NCI-H510A (cell line): ENCODE results near the gene WASL.

Experiments
- DNase-seq: peaks from one replicate; lab custom pipeline; 2025; lab: John Stamatoyannopoulos, UW

The WASL gene

DNA sequence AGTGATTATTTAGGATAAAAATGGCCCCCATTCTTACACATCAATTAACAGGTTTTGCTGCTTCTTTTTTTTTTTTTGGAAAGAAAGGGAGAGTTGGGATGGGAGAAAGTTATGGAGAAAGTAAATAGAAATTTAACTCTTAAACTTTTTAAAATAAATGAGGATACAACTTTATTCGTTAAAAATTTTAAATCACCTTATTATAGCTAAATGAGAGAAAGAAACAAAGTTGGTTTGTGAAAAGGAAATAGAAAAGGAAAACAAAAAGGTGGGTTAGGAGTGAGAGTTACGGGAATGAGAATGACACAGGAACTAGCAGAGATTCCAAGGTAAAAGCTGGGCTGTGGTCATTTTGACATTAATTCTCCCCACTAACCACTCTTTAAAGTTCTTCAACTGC is 58.3 kb downstream of the WASL start:
- DNase-seq, result no peak

DNA sequence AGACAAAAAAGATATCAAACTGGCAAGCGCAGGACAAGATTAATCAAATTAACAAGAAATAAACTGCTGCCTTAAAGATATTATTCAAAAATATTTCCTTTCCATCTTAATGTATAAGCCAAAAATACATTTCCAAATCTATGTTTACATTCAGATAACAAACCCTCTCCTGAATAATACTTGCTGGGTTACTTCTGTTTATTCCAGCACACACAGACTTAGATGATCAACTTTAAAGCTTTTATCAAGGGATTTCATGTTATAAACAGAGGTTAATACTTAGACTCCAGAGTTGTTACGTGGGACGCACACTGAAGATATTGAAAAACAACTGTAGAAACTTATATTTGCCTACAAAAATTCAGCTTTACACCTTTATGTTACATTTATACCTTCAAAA is 59.6 kb downstream of the WASL start:
- no peak for DNase-seq

DNA sequence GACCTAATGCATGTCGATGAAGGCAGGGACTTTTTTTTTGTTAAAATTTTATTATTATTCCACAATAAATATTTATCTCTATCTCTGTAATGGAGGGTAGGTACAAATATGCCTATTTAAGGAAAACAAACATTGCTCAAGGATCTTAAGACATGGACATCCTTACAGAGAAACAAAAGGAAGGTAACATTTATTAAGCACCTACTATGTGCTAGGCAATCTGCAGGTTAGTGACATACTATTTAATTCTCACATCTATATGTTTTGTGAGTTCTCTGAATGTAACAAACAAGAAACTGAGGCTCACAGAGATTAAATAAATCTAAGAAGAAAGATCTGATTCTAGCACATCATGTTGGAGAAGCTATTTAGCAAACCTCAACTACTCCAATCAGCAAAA is 61.1 kb downstream of the WASL start:
- DNase-seq, result no peak

DNA sequence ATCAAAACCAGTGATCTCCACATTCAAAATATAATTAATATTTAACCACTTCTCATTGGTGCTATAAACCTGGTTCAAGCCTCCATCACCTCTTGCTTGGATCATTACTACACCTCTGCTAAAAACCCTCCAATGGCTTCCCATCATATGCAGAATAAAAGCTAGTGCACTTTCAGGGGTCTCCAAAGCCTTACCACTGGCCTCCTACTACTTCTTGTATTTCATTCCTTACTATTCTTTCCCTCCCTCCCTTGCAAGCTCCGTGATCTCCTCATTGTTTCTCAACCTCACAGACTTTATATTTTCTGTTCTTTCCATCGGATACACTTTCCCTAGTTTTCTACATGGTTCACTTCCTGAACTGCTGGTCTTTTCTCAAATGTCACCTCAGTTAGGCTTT is 61.6 kb downstream of the WASL start:
- no peak for DNase-seq

DNA sequence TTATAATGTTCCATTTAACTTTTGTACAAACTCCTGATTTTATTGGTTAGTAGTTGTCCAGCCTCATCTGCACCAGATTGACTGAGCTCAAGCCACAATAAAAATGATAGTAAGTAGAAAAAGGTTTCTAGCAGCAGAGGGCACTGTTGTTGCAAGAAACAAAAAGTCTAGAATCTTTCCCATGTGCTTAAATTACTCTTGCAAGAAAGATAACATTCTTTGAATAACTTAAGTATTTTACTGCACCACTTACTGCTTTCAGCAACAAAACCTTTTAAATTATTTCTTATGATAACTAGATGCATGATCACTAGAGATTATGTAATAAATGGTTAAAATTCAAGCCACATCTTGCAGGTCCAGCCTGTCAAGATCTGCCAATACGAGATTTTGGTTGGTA is 66.1 kb downstream of the WASL start:
- no peak for DNase-seq

DNA sequence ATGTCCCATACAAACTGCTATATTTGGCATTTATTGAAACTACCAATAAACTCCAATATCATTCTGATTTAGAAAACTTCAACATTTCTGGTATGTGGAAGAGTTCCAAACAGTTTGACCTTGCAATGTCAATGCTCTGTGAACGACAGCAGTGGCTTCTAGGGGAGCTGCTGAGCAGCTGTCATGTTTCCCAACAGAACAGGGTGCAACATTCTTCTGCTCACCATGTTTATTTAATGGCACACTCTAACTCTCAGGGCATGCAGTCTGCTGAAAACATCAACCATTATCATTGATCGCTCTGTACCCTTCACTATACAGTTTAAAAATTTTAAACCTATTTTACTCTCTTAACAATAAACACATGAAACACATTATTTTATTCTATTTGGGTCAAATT is 67.2 kb downstream of the WASL start:
- DNase-seq, result no peak

DNA sequence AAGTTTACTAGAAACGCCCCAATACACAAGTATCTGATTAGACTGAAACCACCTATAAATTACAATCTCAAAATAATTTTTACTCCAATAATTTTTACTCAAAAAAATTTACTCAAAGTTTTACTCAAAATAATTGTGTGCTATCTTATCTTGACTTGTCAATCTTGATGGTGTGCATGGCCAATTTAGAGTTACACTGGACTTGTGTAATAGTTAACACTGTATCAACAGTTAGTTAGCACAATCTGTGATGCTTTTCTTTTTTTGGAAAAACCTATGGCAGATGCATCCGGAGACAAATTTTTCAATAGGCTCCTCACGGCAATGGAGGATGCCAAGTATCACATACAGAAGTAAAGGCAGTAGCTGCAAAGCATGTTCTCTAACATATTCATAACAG is 68.2 kb downstream of the WASL start:
- DNase-seq, result no peak

DNA sequence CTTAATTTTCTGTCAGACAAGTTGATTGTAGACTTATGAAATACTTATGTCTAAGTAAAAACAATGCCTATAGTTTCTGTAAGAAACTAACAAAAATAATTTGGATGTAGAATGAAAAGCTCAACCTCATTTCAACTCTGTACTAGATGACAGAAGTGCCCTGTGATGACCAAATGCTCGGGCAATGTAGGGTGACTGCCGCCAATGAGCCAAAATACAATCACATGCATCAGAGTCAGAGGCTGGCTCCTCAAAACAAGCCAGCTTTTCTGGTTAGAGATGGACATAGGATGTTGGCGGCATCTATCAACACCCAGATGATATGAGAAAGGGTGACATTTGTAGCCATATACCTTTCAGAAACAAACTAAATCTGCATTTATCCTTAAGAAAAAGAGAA is 69.2 kb downstream of the WASL start:
- no peak for DNase-seq

DNA sequence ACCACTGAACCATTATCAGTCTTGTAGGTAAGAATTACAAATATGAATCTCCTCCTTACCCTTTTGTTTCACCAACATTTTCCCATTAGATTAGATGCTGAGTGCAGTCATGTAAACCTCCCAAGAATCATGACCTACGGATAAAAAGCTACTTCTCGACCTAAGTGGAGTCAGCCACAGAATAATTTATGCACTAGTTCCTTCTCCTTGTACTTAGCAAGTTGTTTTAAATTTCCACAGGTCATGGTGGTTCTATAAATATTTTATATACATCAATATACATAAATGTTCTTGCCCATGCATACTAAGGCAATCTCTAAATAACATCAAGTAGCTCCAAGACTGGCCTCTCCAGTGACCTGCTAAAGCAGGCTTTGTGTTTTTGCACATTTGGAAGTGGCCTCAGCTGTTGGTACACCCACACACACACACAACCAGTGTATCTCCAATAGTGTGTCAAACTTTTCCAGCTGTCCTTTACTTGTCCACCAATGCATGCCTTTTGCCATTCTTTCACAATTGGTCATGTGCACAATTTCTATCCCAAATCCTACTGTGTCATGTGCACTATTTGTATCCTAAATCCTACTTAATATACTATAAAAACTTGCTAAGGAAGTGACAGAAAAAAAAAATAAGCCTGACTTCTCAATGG is 71.6 kb downstream of the WASL start:
- DNase-seq, result no peak

DNA sequence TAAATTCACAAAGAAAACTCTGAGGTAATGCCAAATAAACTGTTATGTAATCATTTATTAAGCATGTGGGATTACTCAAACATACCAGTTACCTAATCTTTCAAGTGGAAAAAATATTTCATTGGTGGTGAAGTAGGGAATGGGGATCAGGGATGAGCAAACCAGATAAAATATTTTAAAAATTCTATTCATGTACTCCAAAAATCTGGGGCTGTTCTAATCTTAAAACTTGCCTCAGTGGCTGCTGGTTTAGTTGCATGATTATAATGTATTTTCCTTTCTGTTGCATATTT is 73.7 kb downstream of the WASL start:
- DNase-seq, result no peak

DNA sequence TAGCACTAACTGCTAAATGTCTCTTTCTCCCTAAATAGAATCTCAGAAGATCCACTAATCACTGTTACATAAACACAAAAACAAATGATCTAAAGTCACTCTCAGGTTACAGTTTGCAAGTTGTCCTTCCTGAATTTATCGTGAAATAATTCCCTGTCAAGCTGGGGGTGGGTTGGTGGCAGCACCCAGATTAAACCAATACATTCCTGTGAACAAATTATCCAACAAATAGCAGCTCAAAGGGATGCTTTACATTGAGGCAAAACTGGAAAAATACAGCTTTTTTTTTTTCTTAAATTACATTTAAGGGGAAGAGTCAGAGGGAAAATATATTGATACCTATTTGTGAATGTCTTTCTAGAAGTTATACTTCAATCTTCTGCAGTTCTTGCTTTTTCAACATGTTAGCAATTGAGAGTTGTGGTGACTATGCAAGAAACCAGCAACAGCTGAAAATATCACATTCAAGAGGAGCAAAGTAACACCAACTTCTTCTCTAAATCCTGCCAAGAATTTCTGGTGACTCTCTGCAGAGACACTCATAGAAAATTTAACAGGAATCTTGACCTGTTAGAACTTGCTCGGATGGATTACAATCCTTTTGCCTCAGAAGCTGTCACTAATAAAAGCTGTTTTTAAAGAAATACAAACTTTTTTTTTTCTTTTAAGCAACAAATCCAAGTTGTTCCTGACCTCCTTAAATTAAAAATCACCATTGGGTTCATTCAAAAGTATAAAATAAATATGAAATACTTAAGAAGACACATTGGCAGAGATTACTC is 74.2 kb downstream of the WASL start:
- no peak for DNase-seq

DNA sequence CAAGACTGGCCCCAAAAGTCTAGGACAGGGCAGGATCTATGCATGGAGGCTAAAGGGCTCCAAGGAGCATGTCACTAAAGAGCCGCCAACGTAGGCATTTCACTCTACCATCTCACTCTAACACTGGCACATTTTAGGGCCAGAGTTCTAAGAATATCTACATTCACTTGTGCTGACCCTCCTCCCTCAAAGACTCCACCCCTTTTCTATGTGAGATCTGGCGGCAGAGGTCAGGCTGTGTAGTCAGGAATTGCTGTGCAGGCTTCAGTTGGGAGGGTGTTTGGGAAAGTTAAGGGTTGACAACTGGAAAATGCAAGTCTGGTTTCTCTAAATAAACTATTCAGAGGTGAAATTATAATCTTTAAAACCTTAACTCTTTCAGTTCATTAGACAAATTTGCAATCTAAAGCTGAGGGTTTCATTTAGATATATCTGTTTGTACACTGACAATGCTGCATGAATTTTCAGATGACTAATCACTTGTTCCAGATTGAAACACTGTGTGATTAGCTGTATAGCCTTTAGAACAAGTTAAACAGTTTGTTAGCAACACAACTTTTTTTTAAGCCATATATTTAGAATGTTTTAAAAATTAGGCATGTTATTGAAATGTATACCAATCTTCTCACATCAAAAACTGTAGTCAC is 74.9 kb downstream of the WASL start:
- DNase-seq, result no peak

DNA sequence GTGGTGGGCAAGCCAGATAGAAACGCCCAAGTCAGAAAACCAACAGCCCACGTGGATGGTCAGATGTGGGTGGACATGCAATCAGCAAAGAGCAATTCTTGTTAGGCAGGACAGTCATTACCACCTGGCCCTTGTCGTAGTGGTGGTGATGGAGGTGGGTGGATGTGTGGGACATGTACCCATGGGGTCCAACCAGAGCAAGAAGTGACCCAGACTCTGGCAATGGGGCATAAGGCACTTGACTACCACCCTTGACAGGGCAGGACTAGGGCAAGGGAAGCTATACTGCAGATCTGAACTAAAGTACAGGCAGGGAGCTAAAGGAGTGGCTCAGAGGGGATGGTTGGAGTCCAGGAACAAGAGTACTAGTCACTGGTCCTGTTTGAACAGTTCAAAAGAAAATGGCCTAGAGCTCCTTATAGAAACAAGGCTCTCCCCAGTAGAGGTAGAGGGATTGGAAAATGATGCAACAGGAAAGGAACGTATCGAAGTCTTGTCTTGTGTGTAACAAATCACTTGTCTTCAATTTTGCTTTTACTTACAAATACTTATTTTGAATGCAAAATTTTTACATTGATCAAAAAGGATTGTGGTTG is 75.6 kb downstream of the WASL start:
- no peak for DNase-seq

DNA sequence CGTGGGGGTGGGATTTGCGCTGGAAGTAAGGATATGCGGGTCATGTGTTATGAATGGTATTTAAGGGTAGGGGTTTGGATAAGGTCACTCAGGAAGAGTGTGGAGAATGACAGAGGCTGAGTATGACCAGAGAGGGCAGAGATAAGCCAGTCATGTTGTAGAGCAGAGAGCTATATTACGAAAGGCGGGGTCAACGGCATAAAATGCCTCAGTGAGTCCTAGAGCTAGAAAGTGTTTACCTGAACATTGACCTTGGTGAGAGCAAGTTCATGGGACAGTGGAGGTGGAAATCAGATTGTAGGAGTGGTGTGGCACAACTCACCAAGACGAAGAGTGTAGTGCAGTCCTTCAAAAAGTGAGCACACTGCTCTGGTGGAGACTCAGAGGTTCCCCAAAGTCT is 79.3 kb downstream of the WASL start:
- no peak for DNase-seq

DNA sequence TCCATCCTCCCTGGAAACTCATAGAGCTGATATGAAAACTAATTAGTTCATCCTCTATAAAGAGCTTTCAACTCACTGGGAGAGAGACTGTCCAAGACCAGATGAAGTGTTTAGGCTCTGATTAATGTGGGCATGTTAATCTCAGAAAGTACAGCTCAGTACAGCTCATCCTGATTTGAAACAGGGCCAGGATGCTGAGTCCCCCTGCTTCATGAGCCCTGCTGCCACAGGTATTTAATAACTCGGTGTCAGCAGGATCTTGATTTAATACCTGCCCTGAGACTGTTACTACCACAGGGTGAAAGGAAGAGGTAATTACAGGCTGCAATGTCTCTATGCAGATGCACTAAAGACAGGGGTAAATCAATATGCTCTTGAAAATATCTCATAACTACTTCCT is 82.3 kb downstream of the WASL start:
- no peak for DNase-seq

DNA sequence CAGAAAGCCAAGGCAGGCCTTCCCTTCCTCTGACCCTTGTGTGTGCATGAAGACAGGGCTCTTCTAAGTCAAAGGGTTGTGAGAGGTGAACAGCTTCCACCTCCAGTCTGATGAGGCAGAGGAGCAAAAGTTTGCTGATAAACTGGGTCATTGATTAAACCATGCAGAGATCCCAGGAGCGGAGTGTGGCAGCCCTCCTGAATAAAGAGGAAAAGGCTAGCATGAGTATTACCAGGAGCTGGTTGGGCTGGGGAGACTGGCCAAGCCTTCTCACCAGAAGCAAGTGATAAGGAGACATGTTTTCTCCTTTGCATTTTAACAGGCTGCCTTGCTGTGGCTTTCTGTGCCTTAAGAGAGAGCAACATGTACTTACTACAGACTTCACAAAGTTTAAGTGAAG is 82.9 kb downstream of the WASL start:
- no peak for DNase-seq

DNA sequence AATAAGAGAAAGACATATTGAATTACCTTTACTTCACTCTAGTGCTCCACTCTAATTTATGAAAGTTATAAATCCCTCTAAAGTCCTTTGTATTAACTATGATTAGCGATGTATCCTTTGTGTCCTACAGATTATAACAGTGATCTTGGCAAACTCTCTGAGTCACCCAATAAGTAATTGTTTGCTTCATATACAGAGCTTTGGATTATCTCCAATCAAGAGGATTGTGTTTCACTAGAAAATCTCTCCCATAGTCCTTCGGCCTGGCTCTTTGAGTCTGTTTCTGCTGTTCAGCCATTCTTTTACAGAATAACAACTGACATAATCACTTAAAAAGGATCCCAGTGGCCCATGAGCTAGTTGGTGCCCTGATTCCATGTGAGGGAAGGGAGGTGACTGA is 83.6 kb downstream of the WASL start:
- DNase-seq, result no peak

DNA sequence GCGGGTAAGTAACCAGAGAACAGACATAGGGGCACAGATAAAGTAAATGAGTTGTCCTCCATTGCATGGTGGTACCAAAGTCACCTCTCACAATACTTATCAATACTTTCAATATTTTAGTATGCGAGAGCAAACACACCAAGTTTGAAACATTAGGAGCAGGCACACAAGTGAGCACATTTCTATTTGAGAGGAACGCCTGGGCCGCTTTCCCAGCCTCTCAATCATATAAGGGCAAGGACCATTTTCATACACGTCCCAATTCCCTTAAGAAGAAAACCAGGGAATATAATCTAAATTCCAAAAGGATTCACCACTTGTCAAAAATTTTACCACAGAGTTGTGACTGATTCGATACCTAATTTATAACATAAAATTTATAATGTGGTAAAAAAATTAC is 85.6 kb downstream of the WASL start:
- no peak for DNase-seq

DNA sequence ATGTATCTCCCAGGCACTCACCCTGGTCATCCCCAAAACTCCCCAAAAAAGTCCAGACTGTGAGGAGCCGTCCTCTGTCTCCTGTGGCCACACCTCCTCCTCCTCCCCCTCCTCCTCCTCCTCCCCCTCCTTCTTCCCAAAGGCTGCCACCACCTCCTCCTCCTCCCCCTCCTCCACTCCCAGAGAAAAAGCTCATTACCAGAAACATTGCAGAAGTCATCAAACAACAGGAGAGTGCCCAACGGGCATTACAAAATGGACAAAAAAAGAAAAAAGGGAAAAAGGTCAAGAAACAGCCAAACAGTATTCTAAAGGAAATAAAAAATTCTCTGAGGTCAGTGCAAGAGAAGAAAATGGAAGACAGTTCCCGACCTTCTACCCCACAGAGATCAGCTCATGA is 86.0 kb downstream of the WASL start:
- DNase-seq, result no peak

DNA sequence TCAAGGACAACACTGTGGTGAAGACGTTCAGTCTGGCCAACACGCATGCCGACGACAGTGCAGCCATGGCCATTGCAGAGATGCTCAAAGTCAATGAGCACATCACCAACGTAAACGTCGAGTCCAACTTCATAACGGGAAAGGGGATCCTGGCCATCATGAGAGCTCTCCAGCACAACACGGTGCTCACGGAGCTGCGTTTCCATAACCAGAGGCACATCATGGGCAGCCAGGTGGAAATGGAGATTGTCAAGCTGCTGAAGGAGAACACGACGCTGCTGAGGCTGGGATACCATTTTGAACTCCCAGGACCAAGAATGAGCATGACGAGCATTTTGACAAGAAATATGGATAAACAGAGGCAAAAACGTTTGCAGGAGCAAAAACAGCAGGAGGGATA is 86.5 kb downstream of the WASL start:
- DNase-seq, result no peak

DNA sequence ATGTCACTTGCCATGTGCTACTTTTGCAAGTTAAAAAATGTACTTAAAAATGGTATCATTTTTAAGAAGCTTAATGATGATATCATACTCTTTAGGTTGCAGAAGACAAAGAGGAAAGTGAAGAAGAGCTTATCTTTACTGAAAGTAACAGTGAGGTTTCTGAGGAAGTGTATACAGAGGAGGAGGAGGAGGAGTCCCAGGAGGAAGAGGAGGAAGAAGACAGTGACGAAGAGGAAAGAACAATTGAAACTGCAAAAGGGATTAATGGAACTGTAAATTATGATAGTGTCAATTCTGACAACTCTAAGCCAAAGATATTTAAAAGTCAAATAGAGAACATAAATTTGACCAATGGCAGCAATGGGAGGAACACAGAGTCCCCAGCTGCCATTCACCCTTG is 87.0 kb downstream of the WASL start:
- DNase-seq, result no peak

DNA sequence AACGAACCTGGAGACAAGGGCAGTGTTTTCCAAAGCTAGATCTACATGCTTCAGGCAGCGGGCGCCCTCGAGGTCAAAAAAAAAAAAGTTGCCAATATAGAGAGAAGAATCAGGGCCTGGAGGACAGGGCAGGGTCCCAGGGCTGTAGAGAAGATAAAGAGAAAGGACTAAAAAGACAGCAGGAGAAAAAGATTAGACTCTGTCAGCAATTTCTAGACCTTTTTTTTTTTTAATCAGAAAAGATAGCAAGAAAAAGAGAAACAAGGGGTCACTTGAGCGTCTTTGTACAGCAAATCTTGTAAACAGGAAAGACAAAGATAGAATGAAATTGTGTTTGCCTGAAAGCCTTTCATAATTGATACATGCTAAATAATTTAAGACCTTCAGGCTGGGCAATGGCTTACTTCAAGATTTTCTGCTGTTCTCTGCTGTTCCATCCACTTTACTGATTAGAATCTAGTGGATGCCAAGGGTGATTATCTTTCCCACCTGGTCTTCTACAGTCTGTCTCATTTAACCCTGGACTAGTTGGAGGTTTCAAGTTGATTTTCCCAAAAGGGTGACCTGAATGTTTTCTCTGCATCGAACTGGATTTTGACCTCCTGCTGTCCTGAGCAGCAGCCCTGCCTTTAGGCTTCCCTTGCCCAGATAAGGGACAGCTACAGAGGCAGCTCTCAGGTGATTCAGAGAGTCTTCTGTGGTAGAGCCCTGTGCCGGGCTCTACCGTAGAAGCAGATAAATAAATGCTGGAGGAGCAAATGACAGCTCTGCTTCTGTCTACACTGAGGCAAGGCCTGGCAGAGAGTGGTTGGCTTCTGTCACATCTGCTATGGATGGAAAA is 88.1 kb downstream of the WASL start:
- no peak for DNase-seq
